HG03558 (cell line): ENCODE results near the gene REL.
"Not testable (repeated sequence)": the region's sequence is repeated elsewhere in the genome, so short reads cannot be mapped to it uniquely, and the experiment has no call there.

Experiments used
- ATAC-seq: cut with Tn5 transposase; IDR thresholded peaks from one replicate; pipeline ENCODE4 v1.9.1; 2021; ENCODE audit warnings: moderate number of reproducible peaks; ENCODE audit not compliant: unreplicated experiment; ENCODE audit errors: extremely low read depth

The REL gene

GRCh38 chr2:60905867-60906266, 24.5 kb downstream of the REL start:
- ATAC-seq: not testable (repeated sequence)

GRCh38 chr2:60906395-60906794, 25.0 kb downstream of the REL start:
- no peak for ATAC-seq

GRCh38 chr2:60907329-60907728, 26.0 kb downstream of the REL start:
- no peak for ATAC-seq

- ATAC-seq: no peak
These were observed 44.8 kb downstream of the REL start for GRCh38 chr2:60925994-60926740.

GRCh38 chr2:60926741-60927552, 45.6 kb downstream of the REL start:
- no peak for ATAC-seq

GRCh38 chr2:60932061-60932460, 50.7 kb downstream of the REL start:
- ATAC-seq: not testable (repeated sequence)

- ATAC-seq: no peak
These were observed 51.6 kb downstream of the REL start for GRCh38 chr2:60932954-60933353.

GRCh38 chr2:60934165-60934722, 52.9 kb downstream of the REL start:
- ATAC-seq: no peak

GRCh38 chr2:60936757-60937156, 55.4 kb downstream of the REL start:
- no peak for ATAC-seq

GRCh38 chr2:60938301-60938700, 56.9 kb downstream of the REL start:
- ATAC-seq: no peak

GRCh38 chr2:60939622-60940021, 58.2 kb downstream of the REL start:
- ATAC-seq: no peak

- no peak for ATAC-seq
These were observed 64.0 kb downstream of the REL start for GRCh38 chr2:60945341-60945740.

GRCh38 chr2:60947056-60947455, 65.7 kb downstream of the REL start:
- no peak for ATAC-seq

- ATAC-seq: no peak
These were observed 66.8 kb downstream of the REL start for GRCh38 chr2:60948161-60948560.

GRCh38 chr2:60948926-60949579, 67.7 kb downstream of the REL start:
- ATAC-seq: no peak

- no peak for ATAC-seq
These were observed 72.8 kb downstream of the REL start for GRCh38 chr2:60954139-60954538.

- ATAC-seq: no peak
These were observed 75.8 kb downstream of the REL start for GRCh38 chr2:60957224-60957623.

- no peak for ATAC-seq
These were observed 76.3 kb downstream of the REL start for GRCh38 chr2:60957643-60958042.

GRCh38 chr2:60958361-60958760, 77.0 kb downstream of the REL start:
- no peak for ATAC-seq

GRCh38 chr2:60958800-60959199, 77.4 kb downstream of the REL start:
- no peak for ATAC-seq

GRCh38 chr2:60959501-60959900, 78.1 kb downstream of the REL start:
- ATAC-seq: no peak
